ENCODE results near the gene VPS37B.

DNA sequence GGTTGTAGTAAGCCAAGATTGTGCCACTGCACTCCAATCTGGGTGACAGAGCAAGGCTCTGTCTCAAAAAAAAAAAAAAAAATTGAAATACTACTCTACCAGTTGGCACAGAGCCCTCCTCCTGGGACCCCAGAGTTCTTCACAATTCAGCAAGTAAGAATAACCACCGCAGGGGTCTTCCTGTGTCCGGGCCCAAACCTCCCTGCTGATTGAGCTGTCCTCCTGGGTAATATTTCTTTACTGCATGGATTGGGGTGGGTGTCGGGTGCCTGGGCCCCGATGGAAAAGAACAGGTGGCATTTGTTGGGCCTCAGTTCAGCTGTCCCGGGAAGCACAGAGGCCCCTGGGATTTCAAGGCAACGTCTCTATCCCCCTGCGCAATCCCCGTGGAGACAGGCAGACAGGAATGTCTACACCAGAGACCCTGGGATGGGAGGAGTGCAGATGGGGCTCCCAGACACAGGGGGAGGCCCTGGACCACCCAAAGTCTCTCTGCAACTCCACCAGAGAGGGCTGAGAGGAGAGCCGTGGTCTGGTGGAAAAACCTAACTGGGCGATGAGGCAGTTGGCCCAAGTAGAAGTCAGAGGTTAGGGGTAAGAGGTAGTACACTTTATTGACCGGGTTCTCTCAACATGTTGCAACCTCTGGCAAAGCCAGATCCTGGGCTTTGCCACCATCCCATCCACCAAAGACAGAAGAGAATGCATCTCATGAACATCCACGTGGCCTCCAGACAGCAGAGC is 32.7 kb upstream of the VPS37B start:
- no peak for TF ChIP-seq POLR2A (IDR thresholded peaks at IDR 0.05; ENCODE audit: low read depth, low read length)
- TF ChIP-seq POLR2AphosphoS5 (IDR thresholded peaks at IDR 0.05; ENCODE audit: low read depth, low read length) = no peak
- no peak for TF ChIP-seq TAF1 (IDR thresholded peaks at IDR 0.05; ENCODE audit: low read depth, low read length)
- no peak for TF ChIP-seq POU2F2 (IDR thresholded peaks at IDR 0.05; ENCODE audit: low read depth, low read length)
- TF ChIP-seq SPI1 (IDR thresholded peaks at IDR 0.05; ENCODE audit: low read depth, low read length) = no peak

All from GM12891 (cell line).